ENCODE results near the gene CMTM8.

DNA sequence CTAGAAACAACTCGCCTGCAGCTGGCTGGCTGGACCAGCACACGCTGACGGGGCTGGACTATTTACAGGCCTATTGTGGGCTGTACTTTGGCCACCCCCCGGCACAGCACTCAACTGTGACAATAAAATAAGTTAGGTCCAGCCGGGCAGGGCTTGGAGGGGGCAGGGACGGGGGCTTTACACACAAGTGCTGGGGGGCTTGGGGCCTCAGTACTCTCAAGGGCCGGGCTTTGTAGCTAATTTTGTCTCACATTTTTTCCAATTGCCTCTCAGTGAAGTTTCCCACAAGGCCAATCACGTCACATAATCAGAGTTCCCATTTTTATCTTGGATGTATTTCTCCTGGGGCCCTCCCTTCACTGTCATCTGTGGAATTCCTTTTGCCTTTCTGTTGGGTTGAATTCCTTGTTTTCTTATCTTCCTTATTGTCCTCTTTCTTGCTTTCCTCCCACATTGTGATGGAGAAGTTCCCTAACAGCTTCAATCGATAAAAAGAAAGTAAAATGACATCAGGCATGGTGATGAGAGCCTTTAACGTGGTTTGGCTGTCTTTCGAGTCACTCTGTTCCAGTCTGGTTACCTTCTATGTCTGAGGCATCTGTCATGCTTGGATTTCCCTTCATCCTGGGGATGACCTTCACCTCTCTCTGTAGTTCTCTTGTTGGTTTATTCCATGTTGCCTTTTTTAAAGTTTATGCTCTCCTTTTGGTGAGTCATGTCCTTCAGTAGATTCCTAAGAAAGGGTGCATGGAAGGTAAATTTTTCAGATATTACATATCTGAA, 109.1 kb downstream of the CMTM8 start:
- TF ChIP-seq KDM1A (IDR thresholded peaks at IDR 0.05; ENCODE audit: low read depth), result no peak
- no peak for TF ChIP-seq EP300 (IDR thresholded peaks at IDR 0.05)
- no peak for TF ChIP-seq HDAC2 (IDR thresholded peaks at IDR 0.05)
- TF ChIP-seq, protein P1, sequence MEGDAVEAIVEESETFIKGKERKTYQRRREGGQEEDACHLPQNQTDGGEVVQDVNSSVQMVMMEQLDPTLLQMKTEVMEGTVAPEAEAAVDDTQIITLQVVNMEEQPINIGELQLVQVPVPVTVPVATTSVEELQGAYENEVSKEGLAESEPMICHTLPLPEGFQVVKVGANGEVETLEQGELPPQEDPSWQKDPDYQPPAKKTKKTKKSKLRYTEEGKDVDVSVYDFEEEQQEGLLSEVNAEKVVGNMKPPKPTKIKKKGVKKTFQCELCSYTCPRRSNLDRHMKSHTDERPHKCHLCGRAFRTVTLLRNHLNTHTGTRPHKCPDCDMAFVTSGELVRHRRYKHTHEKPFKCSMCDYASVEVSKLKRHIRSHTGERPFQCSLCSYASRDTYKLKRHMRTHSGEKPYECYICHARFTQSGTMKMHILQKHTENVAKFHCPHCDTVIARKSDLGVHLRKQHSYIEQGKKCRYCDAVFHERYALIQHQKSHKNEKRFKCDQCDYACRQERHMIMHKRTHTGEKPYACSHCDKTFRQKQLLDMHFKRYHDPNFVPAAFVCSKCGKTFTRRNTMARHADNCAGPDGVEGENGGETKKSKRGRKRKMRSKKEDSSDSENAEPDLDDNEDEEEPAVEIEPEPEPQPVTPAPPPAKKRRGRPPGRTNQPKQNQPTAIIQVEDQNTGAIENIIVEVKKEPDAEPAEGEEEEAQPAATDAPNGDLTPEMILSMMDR (IDR thresholded peaks at IDR 0.05), result no peak
- no peak for TF ChIP-seq ESRRA (IDR thresholded peaks at IDR 0.05; ENCODE audit: borderline replicate concordance, low read length)
- TF ChIP-seq CBX2 (IDR thresholded peaks at IDR 0.05; ENCODE audit: borderline replicate concordance, low read depth), result no peak
- TF ChIP-seq RAD21 (conservative IDR thresholded peaks at IDR 0.05 in 1 of 2, IDR thresholded peaks at IDR 0.05 in 1 of 2), result no peak
- TF ChIP-seq, protein P2, sequence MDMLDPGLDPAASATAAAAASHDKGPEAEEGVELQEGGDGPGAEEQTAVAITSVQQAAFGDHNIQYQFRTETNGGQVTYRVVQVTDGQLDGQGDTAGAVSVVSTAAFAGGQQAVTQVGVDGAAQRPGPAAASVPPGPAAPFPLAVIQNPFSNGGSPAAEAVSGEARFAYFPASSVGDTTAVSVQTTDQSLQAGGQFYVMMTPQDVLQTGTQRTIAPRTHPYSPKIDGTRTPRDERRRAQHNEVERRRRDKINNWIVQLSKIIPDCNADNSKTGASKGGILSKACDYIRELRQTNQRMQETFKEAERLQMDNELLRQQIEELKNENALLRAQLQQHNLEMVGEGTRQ (IDR thresholded peaks at IDR 0.05), result no peak
- TF ChIP-seq POLR2A (IDR thresholded peaks at IDR 0.05; ENCODE audit: low read length), result no peak
- no peak for TF ChIP-seq BHLHE40 (IDR thresholded peaks at IDR 0.05; ENCODE audit: low read depth, low read length)
- TF ChIP-seq RFX5 (IDR thresholded peaks at IDR 0.05), result no peak

Data from A549 (cell line).